ENCODE data around the gene PPDPF.
"Not testable (repeated sequence)": the region's sequence is repeated elsewhere in the genome, so short reads cannot be mapped to it uniquely, and the experiment has no call there.

PPDPF gene, protein sequence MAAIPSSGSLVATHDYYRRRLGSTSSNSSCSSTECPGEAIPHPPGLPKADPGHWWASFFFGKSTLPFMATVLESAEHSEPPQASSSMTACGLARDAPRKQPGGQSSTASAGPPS

DNA sequence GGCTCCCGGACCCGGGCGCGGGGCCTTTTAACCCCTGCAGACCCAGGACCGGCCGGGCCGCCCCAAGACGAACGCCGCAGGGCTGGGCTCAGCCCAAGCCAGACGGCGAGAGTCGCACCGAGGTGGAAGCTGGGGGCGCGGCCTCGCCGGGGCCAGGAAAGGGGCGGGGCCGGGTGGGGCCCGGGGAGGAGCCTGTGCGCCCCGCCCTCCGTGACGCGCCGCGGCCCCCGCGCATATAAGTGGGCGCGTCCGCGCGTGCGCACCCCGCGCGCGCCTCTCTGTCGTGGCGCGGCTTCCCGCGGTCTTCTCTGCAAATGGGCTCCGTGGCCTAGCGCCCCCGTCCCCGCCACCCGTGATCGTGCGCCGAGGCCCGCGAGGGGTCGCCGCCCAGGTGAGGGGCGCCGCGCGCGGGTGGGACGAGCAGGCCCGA, at the start of gene PPDPF:
Gene PPDPF, plus strand, starts transcription at position 262 of the 430 bp plus-strand sequence. CDS start 544 bp downstream, outside the sequence.
- DNase-seq: peak; percentile 88

- no peak for DNase-seq
These were observed 49.4 kb upstream of the PPDPF start for GRCh38 chr20:63471002-63471716.

DNA sequence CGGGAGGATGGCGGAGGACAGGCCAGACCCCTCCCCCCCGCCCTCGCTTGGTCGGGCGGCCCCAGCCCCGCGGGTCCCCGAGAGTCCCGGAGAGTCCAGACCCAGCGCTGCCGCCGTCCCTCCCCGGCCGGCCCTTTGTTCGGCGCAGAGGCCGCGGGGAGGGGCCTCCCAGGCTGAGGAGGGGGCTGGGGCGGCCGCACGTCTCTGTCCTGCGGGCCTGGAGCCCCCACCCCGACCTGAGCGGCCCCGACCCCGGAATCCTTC, 48.9 kb upstream of the PPDPF start:
- DNase-seq: no peak

- peak; percentile 76 for DNase-seq
These were observed 48.4 kb upstream of the PPDPF start, which contains the start of gene KCNQ2 for GRCh38 chr20:63471981-63472831. Gene KCNQ2 (minus strand): TSS chr20:63472655. CDS start chr20:63472463, 192 bp downstream.

GRCh38 chr20:63472862-63473390, 47.6 kb upstream of the PPDPF start:
- no peak for DNase-seq

GRCh38 chr20:63473555-63474449, 46.8 kb upstream of the PPDPF start:
- DNase-seq: no peak

GRCh38 chr20:63475209-63475608, 45.4 kb upstream of the PPDPF start:
- DNase-seq: no peak

GRCh38 chr20:63477061-63477616, 43.4 kb upstream of the PPDPF start:
- no peak for DNase-seq

- DNase-seq: no peak
These were observed 42.6 kb upstream of the PPDPF start for GRCh38 chr20:63477944-63478343.

- DNase-seq: no peak
These were observed 41.9 kb upstream of the PPDPF start for GRCh38 chr20:63478346-63479302.

DNA sequence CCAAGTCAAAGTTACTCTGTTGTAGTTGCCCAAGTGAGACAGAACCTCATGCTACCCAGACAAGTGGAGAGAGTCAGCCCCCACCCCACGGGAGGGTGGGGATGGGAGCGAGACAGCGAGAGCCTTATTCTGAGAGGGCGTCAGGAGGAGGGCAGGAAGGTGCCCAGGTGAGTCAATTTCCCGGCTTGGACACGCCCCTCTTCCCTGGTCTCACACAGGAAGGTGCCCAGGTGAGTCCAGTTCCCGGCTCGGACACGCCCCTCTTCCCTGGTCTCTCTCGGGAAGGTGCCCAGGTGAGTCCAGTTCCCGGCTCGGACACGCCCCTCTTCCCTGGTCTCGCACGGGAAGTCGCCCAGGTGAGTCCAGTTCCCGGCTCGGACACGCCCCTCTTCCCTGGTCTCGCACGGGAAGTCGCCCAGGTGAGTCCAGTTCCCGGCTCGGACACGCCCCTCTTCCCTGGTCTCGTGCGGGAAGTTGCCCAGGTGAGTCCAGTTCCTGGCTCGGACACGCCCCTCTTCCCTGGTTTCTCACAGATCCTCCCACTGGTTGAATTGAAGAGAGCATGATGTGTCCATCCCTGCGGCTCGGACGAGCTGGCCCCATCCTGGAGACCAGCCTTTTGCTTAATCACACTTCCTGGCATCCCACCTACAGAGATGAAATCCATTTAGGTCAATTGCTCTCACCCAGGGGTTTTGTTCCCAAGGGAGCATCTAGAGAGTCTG, 40.7 kb upstream of the PPDPF start:
- not testable (repeated sequence) for DNase-seq

GRCh38 chr20:63481503-63481902, 39.1 kb upstream of the PPDPF start:
- DNase-seq: no peak

DNA sequence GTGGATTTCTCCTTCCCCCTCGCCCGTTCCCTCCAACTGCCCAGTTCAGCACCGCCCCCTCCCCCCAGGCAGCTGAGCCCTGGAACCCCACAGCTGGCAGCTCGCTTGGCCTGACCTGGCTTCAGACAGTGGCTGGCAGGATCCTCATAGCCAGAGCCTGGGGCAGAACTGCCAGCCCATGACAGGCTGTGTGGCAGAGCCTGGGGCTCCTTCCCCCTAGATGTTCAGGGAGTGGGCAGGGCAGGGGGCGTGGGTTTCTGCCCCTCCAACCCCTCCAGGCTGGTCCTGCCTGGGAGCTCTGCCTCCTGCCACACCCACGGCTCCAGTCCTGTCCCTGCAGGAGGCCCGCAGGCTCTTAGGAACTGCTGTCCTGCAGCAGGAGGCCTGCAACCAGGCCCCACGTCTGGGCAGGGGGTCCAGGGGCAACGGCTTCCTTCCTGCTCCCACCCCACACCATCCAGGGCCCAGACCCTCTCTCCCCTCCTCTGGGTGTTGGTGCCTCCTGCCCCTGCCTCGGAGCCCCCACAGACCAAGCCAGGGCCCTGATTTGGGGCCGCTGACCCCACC, 38.5 kb upstream of the PPDPF start:
- no peak for DNase-seq

- DNase-seq: no peak
These were observed 36.7 kb upstream of the PPDPF start for GRCh38 chr20:63483834-63484233.

GRCh38 chr20:63484236-63484635, 36.3 kb upstream of the PPDPF start:
- no peak for DNase-seq

DNA sequence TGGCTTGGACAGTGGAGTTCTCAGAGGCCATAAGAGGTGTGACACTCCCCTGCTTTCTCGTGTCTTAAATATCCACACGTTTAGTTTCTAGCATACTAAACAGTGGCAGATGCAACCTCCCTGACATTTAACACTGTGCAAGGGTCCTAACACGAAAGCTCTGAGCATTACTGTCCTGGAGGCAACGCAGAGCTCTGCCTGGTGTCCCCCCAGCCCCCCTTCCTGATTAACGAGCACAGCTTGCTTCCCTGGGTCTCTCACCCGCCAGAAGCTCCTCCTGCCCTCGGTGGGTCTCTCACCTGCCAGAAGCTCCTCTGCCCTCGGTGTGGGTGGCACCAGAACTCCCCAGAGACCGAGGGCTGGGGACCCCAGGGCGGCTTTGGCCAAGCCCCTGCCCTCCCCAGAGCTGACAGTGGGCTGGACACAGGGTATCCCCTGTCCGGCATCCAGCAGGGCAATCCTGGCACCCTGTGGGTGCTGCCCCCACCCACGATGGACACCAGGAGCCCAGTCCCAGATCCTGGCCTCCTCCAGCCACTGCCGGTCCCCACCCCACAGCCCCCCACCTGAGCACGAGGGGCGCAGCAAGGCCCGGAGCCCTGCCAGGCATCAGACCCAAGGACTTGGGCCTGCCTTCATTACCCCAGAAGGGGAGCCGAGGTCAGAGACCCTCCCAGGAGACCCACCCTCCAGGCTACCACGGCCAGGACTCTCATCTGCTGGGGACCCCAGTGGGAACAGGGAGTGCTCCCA, 35.7 kb upstream of the PPDPF start:
- DNase-seq: no peak

DNA sequence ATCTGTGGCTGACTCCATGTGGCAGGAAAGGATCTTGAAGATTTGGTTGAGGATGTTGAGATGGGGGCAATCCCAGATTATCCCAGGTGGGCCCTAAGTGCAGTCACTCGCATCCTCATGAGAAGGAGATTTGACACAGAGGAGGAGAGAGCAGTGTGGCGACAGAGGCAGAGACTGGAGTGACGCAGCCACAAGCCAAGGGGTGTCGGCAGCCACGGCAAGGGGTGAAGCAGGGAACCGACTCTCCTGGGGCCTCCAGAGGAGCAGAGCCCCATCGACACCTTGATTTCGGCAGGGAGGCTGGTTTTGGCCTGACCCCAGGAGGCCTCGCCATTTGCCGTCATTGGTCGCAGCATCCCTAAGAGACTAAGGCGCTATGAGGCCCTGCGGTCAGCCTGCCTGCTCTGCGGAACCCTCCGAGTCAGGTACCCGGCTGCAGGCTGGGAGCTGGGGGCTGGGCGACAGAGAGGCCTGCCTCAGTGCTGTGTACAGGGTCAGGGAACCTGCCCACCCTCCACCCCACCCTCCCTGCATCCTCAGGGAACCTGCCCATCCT, 34.2 kb upstream of the PPDPF start:
- no peak for DNase-seq

GRCh38 chr20:63487116-63487764, 33.3 kb upstream of the PPDPF start:
- DNase-seq: no peak

Data from NCI-H2171 (cell line).